ENCODE results near the gene ATXN2L.
"Not testable (repeated sequence)": the region's sequence is repeated elsewhere in the genome, so short reads cannot be mapped to it uniquely, and the experiment has no call there.

Gene ATXN2L

GRCh38 chr16:28873543-28874201, 50.9 kb downstream of the ATXN2L start:
- peak; percentile 68 for DNase-seq

GRCh38 chr16:28874406-28874805, 51.6 kb downstream of the ATXN2L start:
- DNase-seq = no peak

GRCh38 chr16:28875134-28876018, 52.6 kb downstream of the ATXN2L start:
- DNase-seq = no peak

GRCh38 chr16:28876019-28876659, 53.3 kb downstream of the ATXN2L start:
- no peak for DNase-seq

GRCh38 chr16:28876973-28877654, 54.3 kb downstream of the ATXN2L start:
- no peak for DNase-seq

GRCh38 chr16:28877655-28878000, 54.8 kb downstream of the ATXN2L start:
- DNase-seq = no peak

- DNase-seq = no peak
These were observed 55.5 kb downstream of the ATXN2L start, which contains the start of gene ATP2A1 for GRCh38 chr16:28878083-28878926. Gene ATP2A1 (plus strand): TSS chr16:28878488. CDS start chr16:28878672, 184 bp downstream.

- no peak for DNase-seq
These were observed 56.6 kb downstream of the ATXN2L start for GRCh38 chr16:28879261-28879840.

- DNase-seq = peak; percentile 91
These were observed 57.2 kb downstream of the ATXN2L start for GRCh38 chr16:28879841-28880588.

GRCh38 chr16:28880589-28880915, 57.8 kb downstream of the ATXN2L start:
- DNase-seq = no peak

GRCh38 chr16:28880955-28881354, 58.2 kb downstream of the ATXN2L start:
- DNase-seq = no peak

GRCh38 chr16:28881565-28881964, 58.8 kb downstream of the ATXN2L start:
- not testable (repeated sequence) for DNase-seq

- DNase-seq = no peak
These were observed 59.9 kb downstream of the ATXN2L start for GRCh38 chr16:28882551-28883160.

GRCh38 chr16:28883221-28883996, 60.6 kb downstream of the ATXN2L start:
- DNase-seq = no peak

- DNase-seq = no peak
These were observed 61.2 kb downstream of the ATXN2L start for GRCh38 chr16:28884045-28884444.
